ENCODE results near the gene KDM6B. TPM values are rescaled to one million over a fixed set of nuclear protein-coding genes. Genes with fewer than 3 reads are reported as not detected.

The KDM6B gene
- total RNA-seq, 1 donor from 2014 or later, result 1.8 TPM

DNA sequence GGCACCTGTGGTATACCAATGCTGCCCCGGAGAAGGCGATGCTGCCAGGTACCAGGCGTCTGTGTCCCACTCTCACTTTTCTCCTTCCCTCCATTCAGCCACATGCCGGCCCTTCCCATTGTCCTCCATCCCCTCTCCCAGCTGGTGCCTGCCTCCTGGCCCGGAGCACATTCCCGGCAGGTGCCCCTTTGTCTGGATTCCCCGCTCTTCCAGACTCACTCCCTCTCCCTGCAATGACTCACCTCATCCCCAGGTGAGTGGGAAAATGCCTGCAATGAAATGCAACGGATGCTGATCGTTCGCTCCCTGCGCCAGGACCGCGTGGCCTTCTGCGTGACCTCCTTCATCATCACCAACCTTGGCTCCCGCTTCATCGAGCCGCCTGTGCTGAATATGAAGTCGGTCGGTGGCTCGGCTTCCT lies 10.4 kb upstream of the KDM6B start:
- DNase-seq (ENCODE audit: low read depth in 2 of 2), result no peak

DNA sequence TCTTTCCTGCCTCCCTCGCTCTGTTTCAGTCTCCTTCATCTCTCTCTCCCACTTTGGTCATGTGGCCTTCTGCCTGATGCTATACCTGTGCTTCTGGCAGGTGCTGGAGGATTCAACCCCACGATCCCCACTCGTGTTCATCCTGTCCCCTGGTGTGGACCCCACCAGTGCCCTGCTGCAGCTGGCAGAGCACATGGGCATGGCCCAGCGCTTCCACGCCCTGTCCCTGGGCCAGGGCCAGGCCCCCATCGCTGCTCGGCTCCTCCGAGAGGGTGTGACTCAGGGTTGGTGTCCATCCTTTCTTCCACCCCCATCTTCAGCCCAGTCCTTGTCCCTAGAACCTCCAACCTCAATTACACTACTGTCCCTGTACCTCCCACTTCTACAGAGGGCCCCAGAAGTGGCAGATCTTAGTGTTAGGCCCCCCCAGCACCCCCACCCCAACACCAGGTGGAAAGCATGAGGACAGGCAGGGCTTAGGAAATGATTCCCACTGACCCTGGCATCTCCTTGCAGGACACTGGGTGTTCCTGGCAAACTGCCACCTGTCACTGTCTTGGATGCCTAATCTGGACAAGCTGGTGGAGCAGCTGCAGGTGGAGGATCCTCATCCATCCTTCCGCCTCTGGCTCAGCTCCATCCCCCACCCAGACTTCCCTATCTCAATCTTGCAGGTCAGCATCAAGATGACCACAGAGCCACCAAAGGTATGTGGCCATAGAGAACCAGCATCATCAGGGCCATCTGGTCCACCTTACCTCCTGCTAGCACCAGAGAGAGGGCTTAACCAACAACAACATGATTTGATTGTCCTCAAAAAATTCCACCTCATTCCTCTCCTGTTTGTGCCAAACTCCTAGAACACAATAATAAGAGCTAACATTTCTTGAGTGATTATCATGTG lies 9.7 kb upstream of the KDM6B start:
- no peak for DNase-seq (ENCODE audit: low read depth in 2 of 2)

DNA sequence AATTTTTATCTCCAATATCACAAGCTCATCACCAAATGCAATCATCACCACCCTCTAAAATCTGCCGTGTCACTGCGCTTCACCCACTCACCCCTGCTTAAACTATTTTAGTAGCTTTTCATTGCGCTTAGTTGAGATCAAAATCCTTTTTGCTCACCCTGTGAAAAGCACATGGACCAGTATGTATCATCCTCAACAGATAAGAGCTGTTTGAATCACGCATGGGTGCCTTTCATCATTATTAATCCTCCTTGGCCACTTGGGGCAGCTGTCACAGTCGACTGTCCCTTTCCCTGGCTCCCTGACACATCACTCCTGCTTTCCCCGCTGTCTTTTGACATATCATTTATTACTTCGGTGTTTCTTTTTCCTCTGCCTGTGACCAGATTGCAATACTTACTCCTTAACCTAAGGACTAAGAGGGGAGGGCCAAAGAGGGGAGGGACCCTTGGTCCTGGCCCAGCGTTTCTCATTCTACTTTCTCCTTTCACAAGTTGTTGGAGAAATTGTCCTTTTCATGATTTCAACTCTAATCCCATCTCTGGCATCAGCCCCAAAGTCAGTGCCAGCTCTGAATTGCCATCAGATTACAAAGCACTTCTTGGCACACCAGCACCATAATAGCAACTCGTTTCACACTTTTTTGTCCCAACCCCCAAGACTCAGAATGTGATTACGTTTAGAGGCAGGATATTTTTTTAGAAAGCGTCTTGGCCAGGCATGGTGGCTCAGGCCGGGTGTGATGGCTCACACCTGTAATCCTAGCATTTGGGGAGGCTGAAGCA lies 8.6 kb upstream of the KDM6B start:
- no peak for DNase-seq (ENCODE audit: low read depth in 2 of 2)

DNA sequence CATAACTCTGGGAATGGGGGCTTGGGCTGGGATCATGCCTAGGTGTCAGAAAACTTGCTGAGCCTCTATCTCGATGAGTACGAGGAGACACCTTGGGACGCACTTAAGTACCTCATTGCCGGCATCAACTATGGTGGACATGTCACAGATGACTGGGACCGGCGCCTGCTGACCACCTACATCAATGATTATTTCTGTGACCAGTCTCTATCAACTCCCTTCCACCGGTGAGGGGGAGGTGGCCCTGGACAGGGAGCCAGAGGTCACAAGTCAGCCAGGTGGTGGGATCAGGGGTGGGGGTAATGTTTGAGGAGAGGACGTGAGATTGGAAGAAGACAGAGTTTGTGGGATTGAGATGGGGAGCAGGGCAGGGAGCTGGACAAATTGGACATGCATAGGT lies 3.4 kb upstream of the KDM6B start:
- DNase-seq (ENCODE audit: low read depth in 2 of 2), result no peak

DNA sequence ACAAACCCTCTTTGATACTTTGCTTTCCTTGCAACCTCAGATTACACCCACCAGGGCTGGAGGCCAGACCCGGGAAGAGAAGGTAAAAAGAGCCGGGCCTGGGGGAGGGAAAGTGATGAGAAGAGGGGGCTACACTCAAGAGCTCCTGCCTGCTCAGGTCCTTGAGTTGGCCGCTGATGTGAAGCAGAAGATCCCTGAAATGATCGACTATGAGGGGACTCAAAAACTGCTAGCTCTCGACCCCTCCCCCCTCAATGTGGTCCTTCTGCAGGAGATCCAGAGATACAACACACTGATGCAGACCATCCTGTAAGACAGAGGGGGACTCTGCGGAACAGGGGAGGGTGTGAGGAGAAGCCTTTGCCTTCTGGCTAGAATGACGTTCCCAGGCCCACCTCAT lies 2.8 kb upstream of the KDM6B start:
- no peak for DNase-seq (ENCODE audit: low read depth in 2 of 2)

DNA sequence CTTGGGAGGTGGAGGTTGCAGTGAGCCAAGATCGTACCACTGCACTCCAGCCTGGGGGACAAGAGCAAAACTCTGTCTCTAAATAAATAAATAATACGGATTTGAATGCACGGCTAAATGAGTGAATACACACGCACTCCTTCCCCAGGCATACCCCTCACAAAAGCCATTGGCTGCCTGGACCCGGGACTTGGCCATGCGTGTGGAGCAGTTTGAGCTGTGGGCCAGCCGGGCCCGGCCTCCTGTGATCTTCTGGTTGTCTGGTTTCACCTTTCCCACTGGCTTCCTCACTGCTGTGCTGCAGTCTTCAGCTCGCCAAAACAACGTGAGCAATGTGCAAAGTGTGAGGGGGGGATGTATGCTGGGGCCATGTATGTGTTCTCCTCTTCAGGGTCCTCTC lies 1.6 kb upstream of the KDM6B start:
- no peak for DNase-seq (ENCODE audit: low read depth in 2 of 2)

DNA sequence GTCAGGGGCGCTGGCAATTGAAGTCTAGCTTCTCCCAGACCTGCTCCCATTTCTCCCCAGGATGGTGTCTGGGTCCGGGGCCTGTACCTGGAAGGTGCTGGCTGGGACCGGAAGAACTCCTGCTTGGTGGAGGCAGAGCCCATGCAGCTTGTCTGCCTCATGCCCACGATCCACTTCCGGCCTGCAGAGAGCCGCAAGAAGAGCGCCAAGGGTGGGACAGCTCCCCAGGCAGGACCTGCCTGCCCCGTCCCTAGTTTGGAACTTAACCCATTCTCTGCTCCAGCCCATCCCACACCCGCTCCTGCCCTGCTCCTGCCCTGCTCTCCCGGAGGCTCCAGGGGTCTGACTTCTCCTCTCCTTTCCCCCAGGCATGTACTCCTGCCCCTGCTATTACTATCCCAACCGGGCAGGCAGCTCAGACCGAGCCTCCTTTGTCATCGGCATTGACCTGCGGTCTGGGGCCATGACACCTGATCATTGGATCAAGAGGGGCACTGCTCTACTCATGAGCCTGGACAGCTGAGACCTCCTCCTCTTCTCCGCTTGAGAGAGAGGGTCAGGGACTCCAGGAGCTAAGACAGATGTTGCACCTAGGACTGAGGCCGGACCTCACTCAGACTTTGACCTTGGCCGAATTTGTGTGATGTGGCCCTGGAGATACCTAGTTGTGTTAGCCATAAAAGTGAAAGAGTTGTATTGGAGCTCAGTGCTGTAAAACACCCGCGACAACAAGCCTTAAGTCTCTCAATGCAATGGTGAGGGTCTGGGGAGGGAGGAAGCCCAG lies 814 bp upstream of the KDM6B start:
- DNase-seq (ENCODE audit: low read depth in 2 of 2), result no peak

DNA sequence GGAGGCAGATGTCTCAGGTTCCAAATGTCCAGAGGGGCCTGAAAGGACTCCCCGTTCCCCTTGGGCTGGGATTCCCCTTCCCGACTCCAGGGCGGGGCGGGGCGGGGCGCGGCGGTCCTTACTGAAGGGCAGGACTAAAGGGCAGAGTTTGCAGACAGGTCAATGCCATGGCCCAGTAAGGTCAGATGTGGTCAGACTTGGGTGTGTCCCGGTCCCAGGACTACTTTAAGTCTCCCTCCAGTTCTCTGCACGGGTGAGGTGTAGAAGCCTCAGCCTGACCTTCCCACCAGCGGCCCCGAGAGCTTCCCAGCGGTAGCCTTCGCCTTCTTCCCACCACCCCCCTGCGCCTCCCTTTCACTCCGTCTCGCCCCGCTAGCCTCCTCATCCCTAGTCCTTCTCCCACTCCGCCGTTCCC lies 532 bp downstream of the KDM6B start:
- peak; percentile 39 to 63 for DNase-seq (ENCODE audit: low read depth in 2 of 2)

DNA sequence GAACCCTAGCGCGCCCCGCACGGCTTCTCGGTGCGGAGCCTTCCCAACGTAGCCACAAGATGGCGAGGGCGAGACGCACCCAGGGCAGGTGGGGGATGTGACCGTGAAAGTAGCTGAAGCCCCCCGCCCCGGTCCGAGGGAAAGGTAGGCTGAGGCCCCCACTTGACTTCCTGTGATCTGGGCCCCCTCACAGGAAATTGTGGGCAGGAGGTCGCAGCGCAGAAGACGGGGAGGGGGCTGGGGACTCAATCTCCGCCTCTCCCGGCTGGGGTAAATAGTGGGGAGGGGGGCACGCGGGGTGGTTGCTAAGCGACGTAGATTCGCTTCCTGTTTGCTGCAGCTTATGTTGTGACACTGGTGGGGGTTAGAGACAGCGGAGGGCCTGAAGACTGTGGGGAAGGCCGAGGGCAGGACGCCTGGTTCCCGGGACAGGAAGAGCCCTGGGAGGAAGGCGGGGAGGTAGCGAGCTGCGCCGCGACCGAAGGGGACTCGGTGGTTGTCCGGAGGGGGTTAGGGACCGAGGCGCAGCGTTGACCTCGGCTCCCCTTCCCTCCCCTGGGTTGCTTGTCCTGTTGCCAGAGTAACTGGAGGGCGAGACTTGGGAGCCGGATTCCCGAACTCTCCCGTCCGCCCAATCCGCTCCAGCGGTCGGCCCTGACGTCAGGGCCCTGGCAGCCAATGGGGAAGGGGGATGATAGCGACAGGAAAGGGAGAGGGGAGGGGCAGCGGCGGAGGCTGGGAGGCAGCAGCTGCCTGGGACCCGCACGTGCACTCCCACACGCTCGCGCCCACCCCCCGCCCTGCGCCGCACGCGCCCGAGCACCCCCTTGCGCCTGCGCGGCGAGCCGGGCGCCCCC lies 1.2 kb downstream of the KDM6B start:
- DNase-seq (ENCODE audit: low read depth in 2 of 2), result peak; percentile 99 to 100

DNA sequence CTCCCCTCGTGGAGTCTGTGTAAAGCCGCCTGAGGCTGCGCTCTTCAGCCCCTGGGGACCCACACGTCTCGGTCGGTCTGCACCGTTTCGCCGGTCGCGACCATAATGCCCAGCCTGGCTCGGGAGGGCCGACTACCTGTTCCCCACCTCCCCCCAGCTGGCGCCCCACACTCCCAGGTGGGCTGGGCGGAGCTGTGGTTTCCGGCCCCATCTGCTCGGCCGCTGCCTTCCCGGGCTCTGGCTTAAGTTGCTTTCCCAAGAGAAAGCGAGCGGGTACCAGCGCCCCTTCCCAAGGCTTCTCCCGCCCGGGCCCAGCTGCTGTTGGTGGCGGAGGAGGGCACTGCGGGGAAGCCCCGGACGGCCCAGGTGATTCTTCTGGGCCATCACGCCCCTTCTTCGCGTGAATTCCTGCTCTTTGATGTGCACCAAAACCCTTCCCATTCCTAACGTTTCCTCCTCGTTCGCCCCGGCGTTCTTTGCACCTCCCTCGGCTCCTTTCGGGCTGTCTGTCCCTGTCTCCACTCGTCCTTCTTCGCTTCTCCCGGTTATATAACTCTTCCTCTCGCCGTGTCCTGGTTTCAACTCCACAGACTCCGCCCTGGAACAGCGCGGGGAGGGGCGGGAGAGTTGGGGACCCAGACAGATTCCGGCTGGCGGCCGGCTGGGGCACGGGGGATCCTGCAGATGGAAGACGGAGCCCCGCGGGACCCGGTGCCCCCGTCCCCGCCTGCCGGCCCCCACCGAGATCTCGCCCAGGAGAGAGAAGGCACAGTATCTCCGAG lies 2.0 kb downstream of the KDM6B start:
- peak; percentile 47 to 78 for DNase-seq (ENCODE audit: low read depth in 2 of 2)

DNA sequence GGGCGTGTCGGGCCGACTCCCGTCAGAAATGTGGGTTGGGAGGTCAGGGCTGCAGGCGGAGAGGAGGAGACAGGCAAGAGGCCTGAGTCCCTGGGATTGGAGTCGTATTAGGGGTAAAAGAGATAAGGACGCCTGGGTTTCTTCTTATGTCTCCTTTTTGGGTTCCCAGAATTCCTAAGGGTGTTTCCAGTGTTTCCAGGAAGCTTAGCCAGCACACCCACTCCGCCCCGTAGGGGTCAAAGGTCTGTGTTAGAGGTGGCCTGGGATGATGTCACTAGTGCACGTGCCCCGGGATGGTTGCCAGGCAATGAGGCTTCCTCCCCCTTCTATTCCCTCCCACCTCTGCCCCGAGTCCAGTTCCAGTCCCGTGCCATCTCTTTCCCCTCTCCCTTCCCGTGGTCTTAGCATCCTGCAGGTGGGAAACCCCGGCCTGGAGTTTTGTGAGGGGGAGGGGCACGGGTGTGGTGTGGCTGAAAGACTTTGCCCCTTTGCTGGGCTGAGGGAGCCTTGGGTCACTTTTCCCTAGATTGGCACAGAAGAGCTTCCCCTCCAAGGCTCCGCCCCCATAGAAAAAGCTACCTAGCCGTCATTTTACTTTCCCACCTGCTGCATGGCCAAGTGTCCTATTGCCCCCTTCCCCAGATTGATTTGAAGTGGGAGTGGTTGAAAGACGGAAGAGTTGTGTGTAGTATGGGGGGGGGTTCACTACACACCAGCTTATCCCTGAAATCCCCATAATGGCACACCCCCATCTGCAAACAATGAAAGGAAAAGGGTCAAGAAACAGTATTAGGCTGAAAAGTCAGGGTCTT lies 2.8 kb downstream of the KDM6B start:
- DNase-seq (ENCODE audit: low read depth in 2 of 2), result peak; percentile 88 to 98

DNA sequence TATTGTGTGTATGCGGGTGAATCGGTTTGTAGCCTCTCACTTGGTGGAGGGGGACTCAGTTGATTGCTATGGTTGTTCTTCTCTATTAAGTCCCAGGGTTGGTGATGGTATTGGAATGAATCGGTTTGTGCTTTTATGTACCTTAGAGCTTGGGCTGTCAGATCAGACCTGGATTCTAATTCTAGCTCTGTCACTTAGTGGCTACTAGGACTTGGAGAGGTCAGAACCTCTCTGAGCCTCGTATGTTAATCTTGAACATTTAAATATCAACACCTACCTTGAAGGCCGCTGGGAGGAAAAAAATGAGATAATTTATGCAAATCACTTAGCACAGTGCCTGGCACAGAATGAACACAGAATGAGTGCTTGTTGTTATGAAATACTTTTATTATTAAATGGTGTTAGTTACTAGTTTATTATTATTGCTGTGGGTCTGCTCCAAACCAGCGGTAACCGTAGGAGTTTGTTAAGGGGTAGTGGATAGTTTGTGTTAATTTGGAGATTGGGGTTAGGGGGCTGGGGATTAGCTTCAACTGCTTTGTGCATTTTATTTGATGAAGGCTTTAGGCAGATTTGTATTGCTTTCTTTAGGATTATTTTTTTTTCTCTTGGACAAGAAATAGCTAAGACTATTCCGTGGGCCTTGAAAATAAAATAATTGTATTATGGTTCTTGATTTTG lies 3.5 kb downstream of the KDM6B start:
- no peak for DNase-seq (ENCODE audit: low read depth in 2 of 2)

DNA sequence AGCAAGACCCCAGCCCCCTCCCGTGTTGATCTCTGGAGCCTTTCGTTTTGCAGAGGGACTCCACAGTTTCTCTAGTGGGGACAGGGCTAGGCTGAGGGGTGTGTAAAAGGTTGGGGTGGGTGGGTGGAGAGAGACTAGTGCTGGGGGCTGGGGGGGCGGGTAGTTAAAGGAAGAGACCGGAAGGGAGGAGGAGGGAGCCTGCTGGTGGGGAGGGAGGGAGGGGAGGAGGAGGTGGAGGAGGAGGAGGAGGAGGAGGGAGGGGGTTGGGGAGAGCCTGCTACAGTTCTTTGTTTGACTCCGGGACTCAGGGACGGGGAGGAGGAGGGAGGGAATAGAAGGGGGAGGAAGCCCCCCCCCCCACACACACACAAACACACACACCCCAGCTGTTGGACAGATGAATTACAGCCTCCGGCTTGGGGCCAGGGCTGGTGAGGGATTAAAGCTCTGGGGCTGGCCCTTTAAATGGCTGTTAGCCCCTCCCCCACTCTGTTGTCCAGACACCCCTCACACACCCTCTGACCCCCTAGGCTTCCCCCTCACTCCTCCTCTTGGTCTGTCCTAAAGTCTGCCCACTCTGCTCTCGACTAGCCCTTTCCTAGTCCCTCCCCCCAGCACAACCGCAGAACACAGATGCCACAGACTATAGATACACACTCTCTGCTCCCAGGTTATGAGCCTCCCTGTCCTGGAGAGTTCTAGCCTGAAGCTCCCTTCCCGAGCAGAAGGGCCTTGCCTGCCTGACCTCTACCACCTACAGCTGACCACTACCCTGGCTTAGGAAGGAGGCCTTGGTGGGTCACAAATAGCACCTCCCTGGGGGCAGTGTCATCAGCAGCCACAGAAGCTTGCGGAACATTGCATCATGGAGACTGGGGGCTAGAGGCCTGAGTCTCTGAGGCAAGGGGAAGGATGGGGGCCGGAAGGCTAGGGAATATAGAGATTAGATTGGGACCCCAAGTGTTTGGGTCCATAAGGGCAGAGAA lies 4.4 kb downstream of the KDM6B start:
- peak; percentile 39 to 40 for DNase-seq (ENCODE audit: low read depth in 2 of 2)

DNA sequence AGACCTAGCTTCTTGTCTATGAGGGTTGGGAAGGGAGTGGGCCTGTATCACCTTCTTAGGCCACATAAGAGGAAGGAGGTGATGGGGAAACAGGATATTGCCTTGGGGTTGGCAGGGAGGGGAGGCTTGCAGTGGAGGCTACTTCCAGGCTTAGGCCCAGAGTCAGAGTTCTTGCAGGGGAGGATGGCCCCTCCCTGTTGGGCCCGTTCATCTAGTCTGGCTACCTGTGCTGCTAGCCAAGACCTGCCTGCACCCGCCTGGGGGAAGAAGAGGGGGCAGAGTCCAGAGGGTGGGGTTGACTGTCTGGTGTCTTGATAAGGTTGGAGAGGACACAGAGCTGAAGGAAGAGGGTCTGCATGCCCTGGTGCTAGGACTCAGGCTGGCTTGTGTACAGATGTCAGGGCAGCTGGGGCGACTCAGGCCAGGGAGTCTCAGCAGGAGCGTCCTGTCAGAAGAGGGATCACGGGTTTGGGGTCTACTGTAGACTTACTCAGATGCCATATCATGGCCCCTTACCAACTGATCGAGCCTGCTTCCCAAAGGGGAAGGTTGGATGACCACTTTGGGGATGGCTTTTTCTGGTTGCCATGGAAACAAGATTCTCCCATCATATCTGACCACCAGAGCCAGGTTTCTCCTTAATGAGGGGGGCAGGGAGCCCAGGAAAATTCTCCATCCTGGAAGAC lies 5.3 kb downstream of the KDM6B start:
- no peak for DNase-seq (ENCODE audit: low read depth in 2 of 2)

DNA sequence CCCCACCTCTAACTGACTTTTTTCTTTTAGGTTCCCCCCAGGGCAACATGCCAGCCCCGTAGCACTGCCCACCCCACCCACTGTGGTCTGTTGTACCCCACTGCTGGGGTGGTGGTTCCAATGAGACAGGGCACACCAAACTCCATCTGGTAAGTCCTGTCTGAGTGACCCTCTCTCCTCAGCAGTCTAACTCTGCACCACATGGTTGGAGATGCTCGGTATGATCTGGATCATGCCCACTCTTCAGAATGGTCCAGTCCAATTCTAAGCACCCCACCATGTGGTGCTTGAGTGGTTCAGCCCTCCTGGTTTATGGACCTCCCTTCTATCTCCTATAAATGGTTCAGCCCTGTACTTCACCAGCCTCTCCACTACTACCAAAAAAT lies 5.9 kb downstream of the KDM6B start:
- no peak for DNase-seq (ENCODE audit: low read depth in 2 of 2)

DNA sequence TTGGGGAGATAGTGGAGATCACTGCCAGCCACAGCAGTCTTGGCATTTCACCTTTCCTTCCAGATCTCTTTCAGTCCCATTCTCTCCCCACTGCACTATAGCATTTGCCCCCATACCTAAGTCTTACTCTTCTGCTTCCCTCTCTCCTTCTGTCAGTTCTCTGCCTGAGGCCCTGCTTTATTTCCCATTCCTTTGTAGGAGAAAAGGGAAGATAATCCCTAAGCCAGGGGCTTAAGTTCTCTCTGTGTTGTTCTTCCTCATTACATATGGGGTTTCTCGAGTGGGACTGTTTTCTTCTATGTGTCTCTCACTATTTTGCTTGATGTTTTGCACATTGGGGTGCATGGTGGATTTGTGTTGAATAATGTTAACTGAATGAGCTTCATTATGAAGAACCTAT lies 6.4 kb downstream of the KDM6B start:
- DNase-seq (ENCODE audit: low read depth in 2 of 2), result no peak

DNA sequence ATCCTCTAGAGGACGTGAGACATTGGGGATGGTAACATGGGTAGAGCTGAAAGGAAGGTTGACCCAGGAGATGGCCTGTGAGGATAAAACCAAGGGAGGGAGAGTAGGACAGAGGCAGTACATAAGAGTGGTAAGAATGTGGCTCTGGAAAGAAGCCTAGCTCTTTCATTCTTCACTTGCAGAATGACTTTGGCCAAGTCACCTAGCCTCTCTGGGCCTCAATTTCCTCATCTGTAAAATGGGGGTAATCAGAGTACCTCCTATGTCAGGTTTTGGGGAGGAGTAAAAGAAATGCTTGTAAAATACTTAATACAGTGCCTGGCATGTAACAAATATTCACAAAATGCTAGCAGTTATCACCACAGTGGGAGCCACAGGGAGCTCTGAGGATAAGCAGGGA lies 6.9 kb downstream of the KDM6B start:
- DNase-seq (ENCODE audit: low read depth in 2 of 2), result no peak
